Measurements from ENCODE around the gene IL4I1.

IL4I1 gene

DNA sequence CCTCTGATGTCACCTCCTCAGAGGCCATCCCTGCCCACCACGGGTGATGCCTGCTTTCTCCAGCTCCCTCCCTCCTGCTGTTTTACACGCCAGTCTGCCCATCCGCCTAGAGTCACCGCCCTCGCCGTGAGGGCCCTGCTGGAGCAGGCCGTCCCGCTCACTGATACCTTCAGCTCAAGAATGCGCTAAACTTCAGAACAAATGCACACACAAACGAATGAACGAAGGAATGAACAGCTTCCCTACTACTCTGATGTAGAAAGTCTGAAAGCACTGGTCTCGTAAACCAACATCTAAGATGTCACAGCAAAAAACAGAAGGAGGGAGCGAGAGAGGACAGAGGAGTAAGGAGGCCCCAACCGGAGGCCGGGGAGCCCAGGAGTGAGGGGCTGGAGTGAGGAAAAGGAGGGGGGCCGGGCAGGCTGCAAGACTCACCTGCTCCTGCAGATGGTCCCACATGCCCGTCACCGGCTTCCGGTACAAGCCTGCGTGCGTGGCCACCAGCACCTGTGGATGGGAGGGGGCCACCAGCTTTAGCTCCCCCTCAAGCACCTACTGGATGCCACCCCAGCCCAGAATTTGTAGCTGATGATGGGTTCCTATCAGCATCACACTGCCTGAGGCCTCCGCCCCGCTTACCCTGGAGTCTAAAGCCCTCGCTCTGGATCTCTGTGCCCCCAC is 33.3 kb downstream of the IL4I1 start:
- H3K27me3 ChIP-seq = no peaks in the 10 kb centered on the region
- 0 out of 22 replicates have a peak overlapping the region, but pooled peaks of 1 of the 11 experiments have one; percentile 3 for H3K27ac ChIP-seq
- no peak for TF ChIP-seq Cebpa-rat (IDR thresholded peaks at IDR 0.05)
- H3K4me1 ChIP-seq = peaks cover 28 to 43% (median 36%) of the 10 kb centered on the region in 10 experiments
- H3K9ac ChIP-seq = peak overlapping the region in 3 of 11 experiments; percentile 9 to 26 (median 13); a peak in 2 of 22 replicates
- no peak overlapping the region; a peak in 1 of 22 replicates for H3K4me2 ChIP-seq
- H3K9me3 ChIP-seq (replicated peaks in 1 of 11) = no peaks in the 10 kb centered on the region
- peaks cover 58 to 68% (median 63%) of the 10 kb centered on the region in 11 experiments for H3K36me3 ChIP-seq
- H3K4me3 ChIP-seq = no peak overlapping the region
- peaks cover 27 to 83% (median 71%) of the 10 kb centered on the region in 11 experiments; a peak in 21 of 22 replicates for H4K20me1 ChIP-seq

DNA sequence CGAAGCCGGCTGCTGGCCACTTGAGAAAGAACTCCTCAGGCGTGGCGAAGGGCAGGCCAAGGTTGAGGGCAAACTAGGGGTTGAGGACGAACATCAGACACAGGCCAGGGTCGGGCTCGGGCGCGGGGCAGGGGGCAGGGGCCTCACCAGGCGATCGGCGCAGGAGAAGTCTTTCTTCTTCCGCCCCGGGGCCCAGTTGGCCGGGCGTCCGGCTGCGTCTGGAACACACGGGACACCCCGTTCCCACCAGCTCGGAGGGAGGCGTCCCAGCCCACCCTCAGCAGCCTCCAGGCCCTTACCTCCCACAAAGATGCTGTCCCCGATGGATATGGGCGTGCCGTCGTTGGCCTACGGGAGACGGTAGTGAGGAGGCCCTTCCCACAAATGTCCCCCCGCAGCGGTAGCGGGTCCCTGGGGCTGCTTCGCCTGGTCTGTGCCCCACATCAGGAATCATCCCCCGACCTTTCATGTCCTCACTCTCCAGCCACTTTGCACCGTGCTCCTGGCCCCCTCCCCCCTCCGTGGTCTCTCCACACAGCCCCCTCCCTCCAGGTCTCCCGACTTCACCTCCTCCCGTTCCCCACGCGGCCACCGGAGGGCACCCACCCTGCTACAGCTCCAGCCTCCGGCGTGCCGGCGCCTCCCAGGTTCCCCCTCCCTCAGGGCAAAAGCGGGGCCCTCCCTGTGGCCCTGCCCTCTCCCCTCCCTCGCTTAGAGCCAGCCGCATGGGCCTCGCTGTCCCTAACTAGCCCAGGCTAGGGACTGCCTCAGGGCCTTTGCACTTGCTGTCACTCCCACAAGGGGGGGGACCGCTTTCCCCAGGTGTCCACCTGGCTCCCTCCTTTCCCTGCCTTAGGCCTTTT is 34.1 kb downstream of the IL4I1 start:
- Histone ChIP-seq H3K4me1 (peaks cover 20 to 36% (median 28%) of the 10 kb centered on the region in 10 experiments), H3K4me3 (no peak overlapping the region), H3K4me2 (no peak overlapping the region), H3K9me3 (replicated peaks in 1 of 11) (no peaks in the 10 kb centered on the region), H3K27ac (0 out of 22 replicates have a peak overlapping the region, but pooled peaks of 1 of the 11 experiments have one; percentile 3), H3K36me3 (peaks cover 65 to 76% (median 70%) of the 10 kb centered on the region in 11 experiments), H3K9ac (peak overlapping the region in 1 of 11 experiments; percentile 9; a peak in 1 of 22 replicates), H3K27me3 (no peaks in the 10 kb centered on the region), H4K20me1 (peaks cover 35 to 91% (median 78%) of the 10 kb centered on the region in 11 experiments; a peak in 21 of 22 replicates)
- TF ChIP-seq Cebpa-rat (IDR thresholded peaks at IDR 0.05) = no peak

GRCh38 chr19:49861541-49862378 is 34.9 kb downstream of the IL4I1 start:
- no peak overlapping the region for H3K27ac ChIP-seq
- H3K4me1 ChIP-seq = peaks cover 18 to 36% (median 26%) of the 10 kb centered on the region in 10 experiments
- H3K9ac ChIP-seq = no peak overlapping the region
- H3K4me2 ChIP-seq = no peak overlapping the region
- peaks cover 43 to 98% (median 85%) of the 10 kb centered on the region in 11 experiments; a peak in 21 of 22 replicates for H4K20me1 ChIP-seq
- H3K9me3 ChIP-seq (replicated peaks in 1 of 11) = no peaks in the 10 kb centered on the region
- H3K27me3 ChIP-seq = no peaks in the 10 kb centered on the region
- TF ChIP-seq Cebpa-rat (IDR thresholded peaks at IDR 0.05) = no peak
- H3K4me3 ChIP-seq = no peak overlapping the region
- H3K36me3 ChIP-seq = peaks cover 74 to 85% (median 79%) of the 10 kb centered on the region in 11 experiments

GRCh38 chr19:49861107-49861506 is 35.6 kb downstream of the IL4I1 start:
- no peak for TF ChIP-seq Cebpa-rat (IDR thresholded peaks at IDR 0.05)
- Histone ChIP-seq H3K9ac (no peak overlapping the region), H3K36me3 (peaks cover 80 to 89% (median 86%) of the 10 kb centered on the region in 11 experiments), H3K4me3 (no peak overlapping the region), H3K4me1 (peaks cover 13 to 30% (median 20%) of the 10 kb centered on the region in 10 experiments), H3K27ac (no peak overlapping the region), H4K20me1 (peaks cover 49 to 98% (median 85%) of the 10 kb centered on the region in 11 experiments), H3K4me2 (no peak overlapping the region), H3K9me3 (replicated peaks in 1 of 11) (no peaks in the 10 kb centered on the region), H3K27me3 (no peaks in the 10 kb centered on the region)

GRCh38 chr19:49860336-49861102 is 36.2 kb downstream of the IL4I1 start:
- Histone ChIP-seq H3K27me3 (no peaks in the 10 kb centered on the region), H3K27ac (no peak overlapping the region), H3K4me2 (no peak overlapping the region), H3K36me3 (peaks cover 85 to 95% (median 91%) of the 10 kb centered on the region in 11 experiments), H3K4me1 (peaks cover 7 to 24% (median 14%) of the 10 kb centered on the region in 10 experiments), H3K9ac (peak overlapping the region in 2 of 11 experiments; percentile 13 to 22; a peak in 1 of 22 replicates), H4K20me1 (peaks cover 55 to 98% (median 85%) of the 10 kb centered on the region in 11 experiments), H3K4me3 (no peak overlapping the region), H3K9me3 (replicated peaks in 1 of 11) (no peaks in the 10 kb centered on the region)
- TF ChIP-seq Cebpa-rat (IDR thresholded peaks at IDR 0.05) = no peak

- TF ChIP-seq Cebpa-rat (IDR thresholded peaks at IDR 0.05) = no peak
- Histone ChIP-seq H4K20me1 (peaks cover 59 to 98% (median 86%) of the 10 kb centered on the region in 11 experiments), H3K27ac (no peak overlapping the region), H3K9me3 (replicated peaks in 1 of 11) (no peaks in the 10 kb centered on the region), H3K4me2 (no peak overlapping the region), H3K4me1 (peaks cover 2 to 17% (median 8%) of the 10 kb centered on the region in 10 experiments; a peak in 18 of 20 replicates), H3K27me3 (no peaks in the 10 kb centered on the region), H3K4me3 (no peak overlapping the region), H3K9ac (no peak overlapping the region), H3K36me3 (peaks cover 88 to 98% (median 96%) of the 10 kb centered on the region in 11 experiments)
These were observed 36.9 kb downstream of the IL4I1 start for GRCh38 chr19:49859682-49860335.

- H3K27ac ChIP-seq = peak overlapping the region in 1 of 11 experiments; percentile 12; a peak in 1 of 22 replicates
These were observed 38.4 kb downstream of the IL4I1 start for GRCh38 chr19:49858088-49858985.

More at GRCh38 chr19:49858088-49858985, 38.4 kb downstream of the IL4I1 start:
- Histone ChIP-seq H3K4me3 (no peak overlapping the region), H3K9ac (0 out of 22 replicates have a peak overlapping the region, but pooled peaks of 1 of the 11 experiments have one; percentile 24), H3K4me1 (peaks cover 10 to 18% (median 13%) of the 10 kb centered on the region in 10 experiments; a peak in 19 of 20 replicates), H3K27me3 (no peaks in the 10 kb centered on the region), H3K9me3 (replicated peaks in 1 of 11) (no peaks in the 10 kb centered on the region), H3K36me3 (peaks cover 75 to 94% (median 89%) of the 10 kb centered on the region in 11 experiments), H3K4me2 (no peak overlapping the region), H4K20me1 (peaks cover 57 to 98% (median 85%) of the 10 kb centered on the region in 11 experiments)
- TF ChIP-seq Cebpa-rat (IDR thresholded peaks at IDR 0.05) = no peak

Measured in BLaER1 treated with 17β-estradiol and CSF1 and Interleukin-3, amounts not matched to agents 10 nM and 100 nM (cell line).